ENCODE results near the gene FBXO5.
A peak's percentile ranks its signal among the peaks of the same experiment; 100 is the strongest.
"Not testable (repeated sequence)": the region's sequence is repeated elsewhere in the genome, so short reads cannot be mapped to it uniquely, and the experiment has no call there.

FBXO5 gene

GRCh38 chr6:152982904-152983636, at the start of gene FBXO5:
Gene FBXO5, minus strand, starts transcription at chr6:152983041. Its CDS starts 82 bp downstream, at chr6:152982959.
- DNase-seq = peak; percentile 95

- DNase-seq = peak; percentile 9
Observed at GRCh38 chr6:153032255-153032882, 49.5 kb upstream of the FBXO5 start.

- DNase-seq = no peak
Observed at GRCh38 chr6:153031335-153031955, 48.6 kb upstream of the FBXO5 start.

- no peak for DNase-seq
Observed at GRCh38 chr6:153028963-153029362, 46.1 kb upstream of the FBXO5 start.

GRCh38 chr6:153028286-153028685, 45.4 kb upstream of the FBXO5 start:
- DNase-seq = no peak

- DNase-seq = no peak
Observed at GRCh38 chr6:153027480-153027879, 44.6 kb upstream of the FBXO5 start.

GRCh38 chr6:153024709-153025017, 41.8 kb upstream of the FBXO5 start:
- DNase-seq = no peak

GRCh38 chr6:153023977-153024708, 41.3 kb upstream of the FBXO5 start:
- peak; percentile 63 for DNase-seq

- DNase-seq = no peak
Observed at GRCh38 chr6:153018355-153018754, 35.5 kb upstream of the FBXO5 start.

- no peak for DNase-seq
Observed at GRCh38 chr6:153016846-153017245, 34.0 kb upstream of the FBXO5 start.

GRCh38 chr6:153015094-153015640, 32.3 kb upstream of the FBXO5 start:
- DNase-seq = no peak

GRCh38 chr6:153013438-153013837, 30.6 kb upstream of the FBXO5 start:
- no peak for DNase-seq

GRCh38 chr6:153012856-153013255, 30.0 kb upstream of the FBXO5 start:
- no peak for DNase-seq

GRCh38 chr6:153003366-153003690, 20.5 kb upstream of the FBXO5 start:
- DNase-seq = no peak

GRCh38 chr6:153002613-153003365, 19.9 kb upstream of the FBXO5 start, which contains the start of gene MTRF1L:
Gene MTRF1L, minus strand, starts transcription at chr6:153002709. Its CDS starts 24 bp downstream, at chr6:153002685.
- DNase-seq = peak; percentile 93

GRCh38 chr6:153001767-153002612, 19.1 kb upstream of the FBXO5 start:
- no peak for DNase-seq

- not testable (repeated sequence) for DNase-seq
Observed at GRCh38 chr6:153000790-153001189, 17.9 kb upstream of the FBXO5 start.

GRCh38 chr6:153000243-153000642, 17.4 kb upstream of the FBXO5 start:
- no peak for DNase-seq

GRCh38 chr6:152999538-152999937, 16.7 kb upstream of the FBXO5 start:
- DNase-seq = not testable (repeated sequence)

- DNase-seq = no peak
Observed at GRCh38 chr6:152993847-152994246, 11.0 kb upstream of the FBXO5 start.

- DNase-seq = no peak
Observed at GRCh38 chr6:152993431-152993830, 10.6 kb upstream of the FBXO5 start.

GRCh38 chr6:152986978-152987377, 4.1 kb upstream of the FBXO5 start:
- no peak for DNase-seq

Data from midbrain (tissue), 1 donor.